Liver (tissue), 9 donors: Measurements from ENCODE around the gene ANKS3. TPM values are rescaled to one million over a fixed set of nuclear protein-coding genes. Genes with fewer than 3 reads are reported as not detected.

Source experiments
- DNase-seq: peaks from one replicate; pipeline ENCODE4 v3.0.0-alpha.2; 2017; ENCODE audit warnings: low spot score
- H3K27ac ChIP-seq, 2 donors: one replicate each; pipeline ENCODE4 v1.7.0; 2013; ENCODE audit warnings: inconsistent platforms in 2 of 2, low read length in 2 of 2, control low read depth in 1 of 2, low read depth in 1 of 2, mild to moderate bottlenecking in 1 of 2
- H3K27me3 ChIP-seq, 4 donors: one replicate each; pipeline versions ENCODE4 v1.6.1 to v1.7.0; 2013; ENCODE audit warnings: low read length in 3 of 4, inconsistent platforms in 1 of 4, mild to moderate bottlenecking in 1 of 4, moderate library complexity in 1 of 4; ENCODE audit not compliant: control insufficient read depth in 4 of 4, insufficient read depth in 4 of 4
- H3K36me3 ChIP-seq, 4 donors: one replicate each; pipeline versions ENCODE4 v1.6.1 to v1.7.0; 2013; ENCODE audit warnings: low read length in 3 of 4, mild to moderate bottlenecking in 3 of 4, low read depth in 1 of 4, moderate library complexity in 1 of 4; ENCODE audit not compliant: control insufficient read depth in 4 of 4, insufficient read depth in 3 of 4
- H3K4me1 ChIP-seq, 4 donors: one replicate each; pipeline versions ENCODE4 v1.6.1 to v1.7.0; 2013; ENCODE audit warnings: low read length in 3 of 4, mild to moderate bottlenecking in 3 of 4, moderate library complexity in 1 of 4; ENCODE audit not compliant: control insufficient read depth in 4 of 4, insufficient read depth in 4 of 4
- H3K4me3 ChIP-seq, 3 donors: one replicate each; pipeline versions ENCODE4 v1.6.1 to v1.7.0; 2013; ENCODE audit warnings: low read length in 3 of 3, control low read depth in 1 of 3, low read depth in 1 of 3, mild to moderate bottlenecking in 1 of 3
- H3K9ac ChIP-seq, 2 donors: one replicate each; pipeline ENCODE4 v1.7.0; 2013; ENCODE audit warnings: low read length in 2 of 2, mild to moderate bottlenecking in 2 of 2, moderate library complexity in 2 of 2, control low read depth in 1 of 2, low read depth in 1 of 2
- H3K9me3 ChIP-seq, 4 donors: one replicate each; pipeline versions ENCODE4 v1.6.1 to v1.7.0; 2013; ENCODE audit warnings: low read length in 3 of 4; ENCODE audit not compliant: control insufficient read depth in 4 of 4
- EGR1 ChIP-seq, 2 donors: IDR thresholded peaks; 2 replicates each; pipeline ENCODE4 v1.6.1; 2016 to 2018; ENCODE audit warnings: antibody characterized with exemption in 2 of 2, low read depth in 2 of 2
- FOXA1 ChIP-seq: IDR thresholded peaks from 2 replicates; pipeline ENCODE4 v1.6.1; 2016; ENCODE audit warnings: antibody characterized with exemption
- FOXA2 ChIP-seq: IDR thresholded peaks from 2 replicates; pipeline ENCODE4 v1.6.1; 2016; ENCODE audit warnings: antibody characterized with exemption
- GABPA ChIP-seq, 2 donors: IDR thresholded peaks in 1 of 2; conservative IDR thresholded peaks in 1 of 2; 2 replicates each; pipeline ENCODE4 v1.6.1; 2016; ENCODE audit warnings: antibody characterized with exemption in 2 of 2, mild to moderate bottlenecking in 1 of 2, moderate library complexity in 1 of 2
- HNF4A ChIP-seq, 2 donors: conservative IDR thresholded peaks; 2 replicates each; pipeline ENCODE4 v1.6.1; 2016; ENCODE audit warnings: antibody characterized with exemption in 2 of 2, mild to moderate bottlenecking in 2 of 2
- HNF4G ChIP-seq: IDR thresholded peaks from 2 replicates; pipeline ENCODE4 v1.6.1; 2016; ENCODE audit warnings: antibody characterized with exemption
- JUND ChIP-seq, 2 donors: IDR thresholded peaks; 2 replicates each; pipeline ENCODE4 v1.6.1; 2016; ENCODE audit warnings: antibody characterized with exemption in 2 of 2
- NR2F2 ChIP-seq: IDR thresholded peaks from 2 replicates; pipeline ENCODE4 v1.6.1; 2016; ENCODE audit warnings: antibody characterized with exemption
- RAD21 ChIP-seq, 2 donors: IDR thresholded peaks; 2 replicates each; pipeline ENCODE4 v1.6.1; 2016; ENCODE audit warnings: antibody characterized with exemption in 2 of 2, mild to moderate bottlenecking in 2 of 2
- RXRA ChIP-seq, 2 donors: IDR thresholded peaks; 2 replicates each; pipeline ENCODE4 v1.6.1; 2017 to 2018; ENCODE audit warnings: antibody characterized with exemption in 2 of 2, mild to moderate bottlenecking in 1 of 2
- SP1 ChIP-seq: IDR thresholded peaks from 2 replicates; pipeline ENCODE4 v1.6.1; 2018; ENCODE audit warnings: antibody characterized with exemption, mild to moderate bottlenecking
- TAF1 ChIP-seq: conservative IDR thresholded peaks from 2 replicates; pipeline ENCODE4 v1.6.1; 2016; ENCODE audit warnings: antibody characterized with exemption, mild to moderate bottlenecking
- YY1 ChIP-seq: IDR thresholded peaks from 2 replicates; pipeline ENCODE4 v1.6.1; 2016; ENCODE audit warnings: antibody characterized with exemption, mild to moderate bottlenecking
- ZBTB33 ChIP-seq: IDR thresholded peaks from 2 replicates; pipeline ENCODE4 v1.6.1; 2016; ENCODE audit warnings: antibody characterized with exemption
- WGBS: extraction: QIAGEN DNeasy Blood & Tissue Kit; methylation state at CpG from one replicate; pipeline ENCODE4 v1.1.7; 2013; 5-methylcytosine and 5-hydroxymethylcytosine counted together
- polyA plus RNA-seq, 2 donors: library from polyadenylated mRNA; stranded (reverse) in 1 of 2; unstranded in 1 of 2; fragments of 200-250 nt in 1 of 2; fragments of >200 nt in 1 of 2; fragmentation: Nextera tagmentation in 1 of 2; extraction: Ambion mirVana in 1 of 2; gene quantifications; one replicate each; pipeline versions ENCODE4 v1.2.1 to v1.2.3, GENCODE V29; 2013 to 2015
- total RNA-seq, 2 donors: library from RNA; depleted of rRNA; stranded (reverse); fragments of >200 nt; gene quantifications; one replicate each; pipeline ENCODE4 v1.2.3, GENCODE V29; 2014
- TF ChIP-seq, protein P1 (sequence below): IDR thresholded peaks from 2 replicates; pipeline ENCODE4 v1.6.1; 2016; ENCODE audit warnings: antibody characterized with exemption
- TF ChIP-seq, protein P2 (sequence below): fragments of 150-350 bp; IDR thresholded peaks from 2 replicates; pipeline ENCODE4 v1.5.1; 2017; ENCODE audit warnings: improper control_type of control experiment, low read depth, low read length; ENCODE audit not compliant: missing input control
- TF ChIP-seq, protein P3 (sequence below): IDR thresholded peaks from 2 replicates; pipeline ENCODE4 v1.6.1; 2016; ENCODE audit warnings: antibody characterized with exemption, mild to moderate bottlenecking
- donor health status: healthy.
- donor health status: healthy.
- donor health status: healthy.
- donor health status: healthy.
- donor health status: healthy.

The ANKS3 gene
- total and polyA plus RNA-seq, 4 donors: 4.0 to 14.0 (median 4.7) TPM

DNA sequence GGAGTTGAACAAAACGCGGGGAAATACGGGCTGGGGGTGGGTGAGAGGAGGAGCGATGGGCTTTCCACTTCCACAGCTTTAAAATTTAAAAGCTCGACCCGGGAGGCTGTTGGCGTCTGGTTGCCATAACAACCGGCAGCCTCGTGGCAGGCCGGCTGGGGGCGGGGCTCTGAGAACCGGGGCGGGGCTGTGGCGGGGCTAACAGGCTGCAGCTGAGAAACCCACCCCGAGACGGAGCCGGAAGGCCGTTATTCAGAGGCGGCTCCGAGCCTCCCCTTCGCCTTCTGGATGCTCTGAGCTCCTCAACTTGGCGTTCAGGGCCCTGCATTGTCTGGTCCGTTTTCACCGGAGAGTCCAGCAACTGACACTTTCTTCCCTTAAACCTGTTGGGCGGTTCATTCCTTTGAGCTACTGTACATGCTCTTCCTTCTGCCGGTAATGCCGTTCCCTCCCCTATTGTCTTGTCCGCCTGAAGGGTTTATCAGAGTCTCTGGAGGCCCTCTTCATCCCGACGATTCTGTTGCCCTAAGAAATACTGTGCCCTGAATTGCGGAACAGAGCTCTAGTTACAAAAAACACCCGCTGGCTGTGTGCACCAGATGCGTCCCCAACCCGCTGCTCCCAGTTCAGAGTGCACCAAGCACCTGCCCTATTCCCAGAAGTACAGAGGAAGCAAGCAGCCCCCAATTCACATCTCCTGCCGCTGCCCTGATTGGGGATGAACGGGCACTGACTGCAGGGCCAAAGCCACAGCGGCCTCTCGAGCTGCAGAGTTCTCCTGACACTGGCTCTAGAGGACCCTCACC, 862 bp upstream of the ANKS3 start:
- no peaks in the 10 kb centered on the region for H3K27me3 ChIP-seq
- H3K27ac ChIP-seq: peak overlapping the region; percentile 84 to 92
- peak overlapping the region; percentile 79 to 92 (median 87) for H3K4me3 ChIP-seq
- DNase-seq: peak; percentile 95
- H3K9ac ChIP-seq: no peak overlapping the region
- TF ChIP-seq FOXA1 (no peak), RAD21 (IDR thresholded peaks at IDR 0.05) (no peak), HNF4A (conservative IDR thresholded peaks at IDR 0.05) (peak in 1 of 2 donors; percentile 29), HNF4G (no peak), NR2F2 (no peak), RXRA (IDR thresholded peaks at IDR 0.05) (peak in 1 of 2 donors; percentile 5), SP1 (peak; percentile 10), ZBTB33 (no peak), GABPA (IDR thresholded peaks at IDR 0.05 in 1 of 2, conservative IDR thresholded peaks at IDR 0.05 in 1 of 2) (no peak), EGR1 (IDR thresholded peaks at IDR 0.05; ENCODE audit: low read depth in 2 of 2) (no peak), JUND (IDR thresholded peaks at IDR 0.05) (no peak)
- TF ChIP-seq, protein P1, sequence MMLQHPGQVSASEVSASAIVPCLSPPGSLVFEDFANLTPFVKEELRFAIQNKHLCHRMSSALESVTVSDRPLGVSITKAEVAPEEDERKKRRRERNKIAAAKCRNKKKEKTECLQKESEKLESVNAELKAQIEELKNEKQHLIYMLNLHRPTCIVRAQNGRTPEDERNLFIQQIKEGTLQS: no peak
- TF ChIP-seq, protein P2, sequence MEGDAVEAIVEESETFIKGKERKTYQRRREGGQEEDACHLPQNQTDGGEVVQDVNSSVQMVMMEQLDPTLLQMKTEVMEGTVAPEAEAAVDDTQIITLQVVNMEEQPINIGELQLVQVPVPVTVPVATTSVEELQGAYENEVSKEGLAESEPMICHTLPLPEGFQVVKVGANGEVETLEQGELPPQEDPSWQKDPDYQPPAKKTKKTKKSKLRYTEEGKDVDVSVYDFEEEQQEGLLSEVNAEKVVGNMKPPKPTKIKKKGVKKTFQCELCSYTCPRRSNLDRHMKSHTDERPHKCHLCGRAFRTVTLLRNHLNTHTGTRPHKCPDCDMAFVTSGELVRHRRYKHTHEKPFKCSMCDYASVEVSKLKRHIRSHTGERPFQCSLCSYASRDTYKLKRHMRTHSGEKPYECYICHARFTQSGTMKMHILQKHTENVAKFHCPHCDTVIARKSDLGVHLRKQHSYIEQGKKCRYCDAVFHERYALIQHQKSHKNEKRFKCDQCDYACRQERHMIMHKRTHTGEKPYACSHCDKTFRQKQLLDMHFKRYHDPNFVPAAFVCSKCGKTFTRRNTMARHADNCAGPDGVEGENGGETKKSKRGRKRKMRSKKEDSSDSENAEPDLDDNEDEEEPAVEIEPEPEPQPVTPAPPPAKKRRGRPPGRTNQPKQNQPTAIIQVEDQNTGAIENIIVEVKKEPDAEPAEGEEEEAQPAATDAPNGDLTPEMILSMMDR: no peak
- WGBS: 8% methylated on average over 38 of the region's 38 CpGs
- no peaks in the 10 kb centered on the region for H3K9me3 ChIP-seq
- H3K36me3 ChIP-seq: peaks cover 0 to 4% (median 2%) of the 10 kb centered on the region in 4 donors
- H3K4me1 ChIP-seq: peaks cover 2 to 12% (median 9%) of the 10 kb centered on the region in 4 donors

- Histone ChIP-seq H3K27ac (peak overlapping the region; percentile 22 to 92), H3K9ac (peak overlapping the region; percentile 0 to 75), H3K4me1 (peaks cover 2 to 12% (median 9%) of the 10 kb centered on the region in 4 donors), H3K36me3 (peaks cover 0 to 14% (median 7%) of the 10 kb centered on the region in 4 donors), H3K4me3 (peak overlapping the region; percentile 79 to 92 (median 87)), H3K27me3 (no peaks in the 10 kb centered on the region), H3K9me3 (no peaks in the 10 kb centered on the region)
- no peak for DNase-seq
- WGBS: under 1% methylated on average over 19 of the region's 19 CpGs
- TF ChIP-seq YY1: no peak
- TF ChIP-seq SP1: no peak
- TF ChIP-seq, protein P3, sequence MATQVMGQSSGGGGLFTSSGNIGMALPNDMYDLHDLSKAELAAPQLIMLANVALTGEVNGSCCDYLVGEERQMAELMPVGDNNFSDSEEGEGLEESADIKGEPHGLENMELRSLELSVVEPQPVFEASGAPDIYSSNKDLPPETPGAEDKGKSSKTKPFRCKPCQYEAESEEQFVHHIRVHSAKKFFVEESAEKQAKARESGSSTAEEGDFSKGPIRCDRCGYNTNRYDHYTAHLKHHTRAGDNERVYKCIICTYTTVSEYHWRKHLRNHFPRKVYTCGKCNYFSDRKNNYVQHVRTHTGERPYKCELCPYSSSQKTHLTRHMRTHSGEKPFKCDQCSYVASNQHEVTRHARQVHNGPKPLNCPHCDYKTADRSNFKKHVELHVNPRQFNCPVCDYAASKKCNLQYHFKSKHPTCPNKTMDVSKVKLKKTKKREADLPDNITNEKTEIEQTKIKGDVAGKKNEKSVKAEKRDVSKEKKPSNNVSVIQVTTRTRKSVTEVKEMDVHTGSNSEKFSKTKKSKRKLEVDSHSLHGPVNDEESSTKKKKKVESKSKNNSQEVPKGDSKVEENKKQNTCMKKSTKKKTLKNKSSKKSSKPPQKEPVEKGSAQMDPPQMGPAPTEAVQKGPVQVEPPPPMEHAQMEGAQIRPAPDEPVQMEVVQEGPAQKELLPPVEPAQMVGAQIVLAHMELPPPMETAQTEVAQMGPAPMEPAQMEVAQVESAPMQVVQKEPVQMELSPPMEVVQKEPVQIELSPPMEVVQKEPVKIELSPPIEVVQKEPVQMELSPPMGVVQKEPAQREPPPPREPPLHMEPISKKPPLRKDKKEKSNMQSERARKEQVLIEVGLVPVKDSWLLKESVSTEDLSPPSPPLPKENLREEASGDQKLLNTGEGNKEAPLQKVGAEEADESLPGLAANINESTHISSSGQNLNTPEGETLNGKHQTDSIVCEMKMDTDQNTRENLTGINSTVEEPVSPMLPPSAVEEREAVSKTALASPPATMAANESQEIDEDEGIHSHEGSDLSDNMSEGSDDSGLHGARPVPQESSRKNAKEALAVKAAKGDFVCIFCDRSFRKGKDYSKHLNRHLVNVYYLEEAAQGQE: no peak
- TF ChIP-seq FOXA2: no peak
- TF ChIP-seq FOXA1: no peak
- TF ChIP-seq RAD21 (IDR thresholded peaks at IDR 0.05): no peak
- TF ChIP-seq RXRA (IDR thresholded peaks at IDR 0.05): no peak
- TF ChIP-seq ZBTB33: no peak
- TF ChIP-seq JUND (IDR thresholded peaks at IDR 0.05): no peak
- no peak for TF ChIP-seq HNF4G
- TF ChIP-seq, protein P1: no peak
- TF ChIP-seq, protein P2: no peak
- no peak for TF ChIP-seq TAF1
- TF ChIP-seq GABPA (IDR thresholded peaks at IDR 0.05 in 1 of 2, conservative IDR thresholded peaks at IDR 0.05 in 1 of 2): no peak
Measured at GRCh38 chr16:4733747-4734062, 366 bp downstream of the ANKS3 start.
